ENCODE measurements around the gene RIPOR1.

Gene RIPOR1

GRCh38 chr16:67558859-67559258, 30.2 kb downstream of the RIPOR1 start:
- no peak for DNase-seq

GRCh38 chr16:67560827-67561342, 32.3 kb downstream of the RIPOR1 start:
- no peak for DNase-seq

GRCh38 chr16:67561501-67561823, 32.8 kb downstream of the RIPOR1 start:
- DNase-seq: no peak

- peak; percentile 98 for DNase-seq
Observed at GRCh38 chr16:67561824-67562525, 33.3 kb downstream of the RIPOR1 start.

- DNase-seq: peak; percentile 90
Observed at GRCh38 chr16:67562526-67562917, 33.9 kb downstream of the RIPOR1 start, which contains the start of gene CTCF. TSS of gene CTCF (plus strand) at chr16:67562526. CDS start at chr16:67610833, 48,307 bp downstream.

- DNase-seq: peak; percentile 69
Observed at GRCh38 chr16:67562918-67563707, 34.5 kb downstream of the RIPOR1 start.

- DNase-seq: peak; percentile 40
Observed at GRCh38 chr16:67563708-67564468, 35.3 kb downstream of the RIPOR1 start.

GRCh38 chr16:67565470-67566100, 37.0 kb downstream of the RIPOR1 start:
- DNase-seq: no peak

GRCh38 chr16:67571464-67571863, 42.8 kb downstream of the RIPOR1 start:
- DNase-seq: no peak

- DNase-seq: no peak
Observed at GRCh38 chr16:67571981-67572431, 43.4 kb downstream of the RIPOR1 start.

- DNase-seq: no peak
Observed at GRCh38 chr16:67579686-67580085, 51.1 kb downstream of the RIPOR1 start.

GRCh38 chr16:67580202-67580601, 51.6 kb downstream of the RIPOR1 start:
- DNase-seq: no peak

GRCh38 chr16:67593288-67593687, 64.7 kb downstream of the RIPOR1 start:
- no peak for DNase-seq

- DNase-seq: no peak
Observed at GRCh38 chr16:67593701-67594100, 65.1 kb downstream of the RIPOR1 start.

- DNase-seq: no peak
Observed at GRCh38 chr16:67594256-67594915, 65.8 kb downstream of the RIPOR1 start.

GRCh38 chr16:67594956-67595355, 66.3 kb downstream of the RIPOR1 start:
- DNase-seq: no peak

All from CD4-positive, alpha-beta T cell treated with Interleukin-12 subunit alpha and Interleukin-12 subunit beta, for 1 hour (primary cell).